RPMI8226 (cell line): Measurements from ENCODE around the gene HPN.
"Not testable (repeated sequence)": the region's sequence is repeated elsewhere in the genome, so short reads cannot be mapped to it uniquely, and the experiment has no call there.

Source experiments
- DNase-seq: peaks from one replicate; pipeline ENCODE4 v3.0.0-alpha.2; 2015

Gene HPN

GRCh38 chr19:35044317-35045117 is 3.0 kb downstream of the HPN start:
- DNase-seq, result peak; percentile 25

- DNase-seq, result peak; percentile 77
These were observed 4.3 kb downstream of the HPN start for GRCh38 chr19:35045667-35046300.

- no peak for DNase-seq
These were observed 4.9 kb downstream of the HPN start for GRCh38 chr19:35046461-35046860.

GRCh38 chr19:35048911-35049411 is 7.4 kb downstream of the HPN start:
- peak; percentile 73 for DNase-seq

- DNase-seq, result no peak
These were observed 7.9 kb downstream of the HPN start for GRCh38 chr19:35049456-35049855.

GRCh38 chr19:35050662-35051061 is 9.1 kb downstream of the HPN start:
- not testable (repeated sequence) for DNase-seq

GRCh38 chr19:35051268-35051667 is 9.7 kb downstream of the HPN start:
- DNase-seq, result not testable (repeated sequence)

GRCh38 chr19:35051796-35052195 is 10.3 kb downstream of the HPN start:
- DNase-seq, result no peak

GRCh38 chr19:35052599-35053190 is 11.2 kb downstream of the HPN start:
- no peak for DNase-seq

- DNase-seq, result no peak
These were observed 12.3 kb downstream of the HPN start for GRCh38 chr19:35053667-35054293.

- DNase-seq, result no peak
These were observed 13.1 kb downstream of the HPN start for GRCh38 chr19:35054626-35055025.

- DNase-seq, result peak; percentile 55
These were observed 14.2 kb downstream of the HPN start for GRCh38 chr19:35055715-35056179.

- DNase-seq, result no peak
These were observed 15.1 kb downstream of the HPN start for GRCh38 chr19:35056513-35057063.

GRCh38 chr19:35058370-35058769 is 16.8 kb downstream of the HPN start:
- DNase-seq, result no peak

- no peak for DNase-seq
These were observed 17.7 kb downstream of the HPN start for GRCh38 chr19:35059006-35059798.

- no peak for DNase-seq
These were observed 18.2 kb downstream of the HPN start for GRCh38 chr19:35059799-35060091.

GRCh38 chr19:35060160-35060855 is 18.8 kb downstream of the HPN start:
- DNase-seq, result no peak

- no peak for DNase-seq
These were observed 20.3 kb downstream of the HPN start for GRCh38 chr19:35061583-35062373.

GRCh38 chr19:35062942-35063341 is 21.4 kb downstream of the HPN start:
- DNase-seq, result no peak

- DNase-seq, result no peak
These were observed 22.7 kb downstream of the HPN start for GRCh38 chr19:35063940-35064818.
